Smooth muscle cell (in vitro differentiated cells): ENCODE measurements around the gene MARF1. TPM values are rescaled to one million over a fixed set of nuclear protein-coding genes. Genes with fewer than 3 reads are reported as not detected.

Experiments used
- DNase-seq: peaks from one replicate; lab custom pipeline; 2025; ENCODE audit not compliant: unreplicated experiment; lab: John Stamatoyannopoulos, UW
- H2AFZ ChIP-seq: fragments of 200-600 bp; sonication (generic); 2 replicates; pipeline ENCODE4 v1.6.0; 2016; ENCODE audit warnings: antibody characterized with exemption, low read depth, mild to moderate bottlenecking
- H3F3A ChIP-seq: fragments of 200-600 bp; sonication (generic); 2 replicates; pipeline ENCODE4 v1.6.0; 2017; ENCODE audit warnings: antibody characterized with exemption, low read depth
- H3K27ac ChIP-seq: fragments of 200-600 bp; sonication (generic); 2 replicates; pipeline ENCODE4 v1.5.1; 2016; ENCODE audit warnings: low read depth, mild to moderate bottlenecking
- H3K27me3 ChIP-seq: fragments of 200-600 bp; sonication (generic); 2 replicates; pipeline ENCODE4 v1.6.1; 2016; ENCODE audit warnings: low read depth, mild to moderate bottlenecking
- H3K36me3 ChIP-seq: fragments of 200-600 bp; sonication (generic); 2 replicates; pipeline ENCODE4 v1.5.1; 2016; ENCODE audit warnings: low read depth
- H3K4me1 ChIP-seq: fragments of 200-600 bp; sonication (generic); 2 replicates; pipeline ENCODE4 v1.5.1; 2016; ENCODE audit warnings: low read depth
- H3K4me2 ChIP-seq: fragments of 200-600 bp; sonication (generic); 2 replicates; pipeline ENCODE4 v1.6.0; 2016; ENCODE audit warnings: mild to moderate bottlenecking
- H3K4me3 ChIP-seq: fragments of 200-600 bp; sonication (generic); 2 replicates; pipeline ENCODE4 v1.5.1; 2016; ENCODE audit warnings: mild to moderate bottlenecking
- H3K79me2 ChIP-seq: fragments of 200-600 bp; sonication (generic); 2 replicates; pipeline ENCODE4 v1.6.0; 2016; ENCODE audit warnings: low read depth, mild to moderate bottlenecking
- H3K9ac ChIP-seq: fragments of 200-600 bp; sonication (generic); 2 replicates; pipeline ENCODE4 v1.6.0; 2016; ENCODE audit warnings: low read depth
- H3K9me3 ChIP-seq: fragments of 200-600 bp; sonication (generic); replicated peaks from 2 replicates; pipeline ENCODE4 v1.5.1; 2016; ENCODE audit warnings: low read depth
- H4K20me1 ChIP-seq: fragments of 200-600 bp; sonication (generic); 2 replicates; pipeline ENCODE4 v1.6.0; 2016; ENCODE audit warnings: low read depth
- CTCF ChIP-seq: fragments of 200-600 bp; sonication (generic); IDR thresholded peaks from 2 replicates; pipeline ENCODE4 v1.5.1; 2017; ENCODE audit warnings: borderline replicate concordance, mild to moderate bottlenecking, antibody characterized with exemption; ENCODE audit not compliant: insufficient read depth, poor library complexity, severe bottlenecking
- WGBS: methylation state at CpG from one replicate; pipeline ENCODE4 v1.1.7; 2016; ENCODE audit warnings: low lambda C conversion rate; 5-methylcytosine and 5-hydroxymethylcytosine counted together
- polyA plus RNA-seq: library from polyadenylated mRNA; unstranded; fragments of >200 nt; fragmentation: Nextera tagmentation; extraction: Ambion mirVana; gene quantifications from 2 replicates; pipeline ENCODE4 v1.2.1, GENCODE V29; 2016
- total RNA-seq: library from RNA; depleted of rRNA; stranded (reverse); fragments of >200 nt; gene quantifications from 2 replicates; pipeline ENCODE4 v1.2.3, GENCODE V29; 2014

MARF1 gene
- total and polyA plus RNA-seq, 2 experiments from 2014 or later, result 6.0 to 19.1 TPM

- Histone ChIP-seq H3K27ac (no peak overlapping the region), H3K36me3 (peaks cover 12% of the 10 kb centered on the region), H3K79me2 (no peaks in the 10 kb centered on the region), H3K4me3 (no peak overlapping the region), H4K20me1 (peaks cover 25% of the 10 kb centered on the region), H3K27me3 (no peaks in the 10 kb centered on the region), H3F3A (no peaks in the 10 kb centered on the region), H2AFZ (no peak overlapping the region), H3K9ac (no peak overlapping the region), H3K4me2 (no peak overlapping the region), H3K9me3 (no peaks in the 10 kb centered on the region), H3K4me1 (no peaks in the 10 kb centered on the region)
- TF ChIP-seq CTCF, result no peak
- DNase-seq, result no peak
- WGBS, result 88% methylated on average over 9 of the region's 9 CpGs
These were observed 41.6 kb downstream of the MARF1 start for GRCh38 chr16:15601212-15601879.

- no peak for DNase-seq
- no peaks in the 10 kb centered on the region for H3K4me1 ChIP-seq
- no peaks in the 10 kb centered on the region for H3F3A ChIP-seq
- no peak overlapping the region for H3K4me2 ChIP-seq
- no peak for TF ChIP-seq CTCF
- H3K27me3 ChIP-seq, result no peaks in the 10 kb centered on the region
- H3K36me3 ChIP-seq, result peaks cover 18% of the 10 kb centered on the region
- no peak overlapping the region for H2AFZ ChIP-seq
- H3K9ac ChIP-seq, result no peak overlapping the region
- H4K20me1 ChIP-seq, result peaks cover 8% of the 10 kb centered on the region
- no peak overlapping the region for H3K27ac ChIP-seq
- no peaks in the 10 kb centered on the region for H3K9me3 ChIP-seq
- 97% methylated on average over 21 of the region's 21 CpGs for WGBS
- H3K4me3 ChIP-seq, result no peak overlapping the region
- H3K79me2 ChIP-seq, result no peaks in the 10 kb centered on the region
These were observed 43.5 kb downstream of the MARF1 start for GRCh38 chr16:15599303-15600070.

- Histone ChIP-seq H3K36me3 (peaks cover 18% of the 10 kb centered on the region), H3K4me2 (no peak overlapping the region), H3K27me3 (no peaks in the 10 kb centered on the region), H3K9me3 (no peaks in the 10 kb centered on the region), H3K4me1 (no peaks in the 10 kb centered on the region), H3F3A (no peaks in the 10 kb centered on the region), H3K27ac (no peak overlapping the region), H4K20me1 (peaks cover 8% of the 10 kb centered on the region), H3K9ac (no peak overlapping the region), H3K79me2 (no peaks in the 10 kb centered on the region), H2AFZ (no peak overlapping the region), H3K4me3 (no peak overlapping the region)
- no peak for TF ChIP-seq CTCF
- DNase-seq, result no peak
- 96% methylated on average over 17 of the region's 17 CpGs for WGBS
These were observed 44.2 kb downstream of the MARF1 start for GRCh38 chr16:15598648-15599190.
